Loucy (cell line): ENCODE data around the gene LILRA5.

Experiments used
- H2AFZ ChIP-seq: fragments of 200-600 bp; sonication (generic); 2 replicates; pipeline ENCODE4 v1.6.0; 2016; ENCODE audit warnings: antibody characterized with exemption, mild to moderate bottlenecking, low read length, moderate library complexity
- H3F3A ChIP-seq: fragments of 200-600 bp; 2 replicates; pipeline ENCODE4 v1.6.0; 2016; ENCODE audit warnings: antibody characterized with exemption, low read depth, mild to moderate bottlenecking
- H3K27me3 ChIP-seq: fragments of 200-600 bp; sonication (generic); 2 replicates; pipeline ENCODE4 v1.6.1; 2014; ENCODE audit warnings: low read length, mild to moderate bottlenecking; ENCODE audit not compliant: insufficient read depth, poor library complexity, severe bottlenecking
- H3K36me3 ChIP-seq: fragments of 200-600 bp; sonication (generic); 2 replicates; pipeline ENCODE4 v1.6.1; 2016; ENCODE audit warnings: low read length; ENCODE audit not compliant: insufficient read depth
- H3K4me1 ChIP-seq: fragments of 200-600 bp; sonication (generic); 2 replicates; pipeline ENCODE4 v1.5.1; 2014; ENCODE audit warnings: low read length, mild to moderate bottlenecking; ENCODE audit not compliant: insufficient read depth, poor library complexity, severe bottlenecking
- H3K4me2 ChIP-seq: fragments of 200-600 bp; sonication (generic); 2 replicates; pipeline ENCODE4 v1.6.0; 2014; ENCODE audit warnings: antibody characterized with exemption, low read length, low read depth, mild to moderate bottlenecking; ENCODE audit not compliant: poor library complexity, severe bottlenecking
- H3K4me3 ChIP-seq: fragments of 200-600 bp; sonication (generic); 2 replicates; pipeline ENCODE4 v1.5.1; 2014; ENCODE audit warnings: low read length, mild to moderate bottlenecking, mixed read lengths; ENCODE audit not compliant: poor library complexity, severe bottlenecking
- H3K79me2 ChIP-seq: fragments of 200-600 bp; sonication (generic); 2 replicates; pipeline ENCODE4 v1.6.1; 2014; ENCODE audit warnings: low read length; ENCODE audit not compliant: insufficient read depth
- H3K9ac ChIP-seq: fragments of 200-600 bp; sonication (generic); 2 replicates; pipeline ENCODE4 v1.6.0; 2014; ENCODE audit warnings: mild to moderate bottlenecking, low read depth, low read length, moderate library complexity; ENCODE audit not compliant: poor library complexity, severe bottlenecking
- H3K9me2 ChIP-seq: fragments of 200-600 bp; sonication (generic); replicated peaks from 2 replicates; pipeline ENCODE4 v1.6.1; 2016; ENCODE audit warnings: low read depth, low read length, mixed read lengths
- H3K9me3 ChIP-seq: fragments of 200-600 bp; sonication (generic); 2 replicates; pipeline ENCODE4 v1.6.1; 2014; ENCODE audit warnings: mild to moderate bottlenecking, antibody characterized with exemption, low read length, low read depth; ENCODE audit not compliant: insufficient read depth
- H4K20me1 ChIP-seq: fragments of 200-600 bp; sonication (generic); 2 replicates; pipeline ENCODE4 v1.6.0; 2014; ENCODE audit warnings: antibody characterized with exemption, low read length, mild to moderate bottlenecking; ENCODE audit not compliant: insufficient read depth, poor library complexity, severe bottlenecking
- CTCF ChIP-seq: fragments of 200-600 bp; sonication (generic); conservative IDR thresholded peaks from 2 replicates; pipeline ENCODE4 v1.5.1; 2014; ENCODE audit warnings: mild to moderate bottlenecking, antibody characterized with exemption, low read length
- EZH2phosphoT487 ChIP-seq: fragments of 200-600 bp; IDR thresholded peaks from 2 replicates; pipeline ENCODE4 v1.6.1; 2018; ENCODE audit warnings: antibody characterized with exemption, mild to moderate bottlenecking, moderate library complexity, borderline replicate concordance

The LILRA5 gene

GRCh38 chr19:54333586-54334298 lies 20.8 kb upstream of the LILRA5 start:
- H3K9me3 ChIP-seq, result no peaks in the 10 kb centered on the region
- H3K4me2 ChIP-seq, result no peak overlapping the region
- no peaks in the 10 kb centered on the region for H3F3A ChIP-seq
- no peak overlapping the region; the same call in 1 of the 2 replicates for H2AFZ ChIP-seq
- no peaks in the 10 kb centered on the region for H3K27me3 ChIP-seq
- no peaks in the 10 kb centered on the region for H3K79me2 ChIP-seq
- no peak overlapping the region for H3K9ac ChIP-seq
- H4K20me1 ChIP-seq, result no peaks in the 10 kb centered on the region
- H3K9me2 ChIP-seq, result no peaks in the 10 kb centered on the region
- no peaks in the 10 kb centered on the region for H3K36me3 ChIP-seq
- TF ChIP-seq CTCF, result no peak
- no peak for TF ChIP-seq EZH2phosphoT487
- no peak overlapping the region for H3K4me3 ChIP-seq
- no peaks in the 10 kb centered on the region for H3K4me1 ChIP-seq

DNA sequence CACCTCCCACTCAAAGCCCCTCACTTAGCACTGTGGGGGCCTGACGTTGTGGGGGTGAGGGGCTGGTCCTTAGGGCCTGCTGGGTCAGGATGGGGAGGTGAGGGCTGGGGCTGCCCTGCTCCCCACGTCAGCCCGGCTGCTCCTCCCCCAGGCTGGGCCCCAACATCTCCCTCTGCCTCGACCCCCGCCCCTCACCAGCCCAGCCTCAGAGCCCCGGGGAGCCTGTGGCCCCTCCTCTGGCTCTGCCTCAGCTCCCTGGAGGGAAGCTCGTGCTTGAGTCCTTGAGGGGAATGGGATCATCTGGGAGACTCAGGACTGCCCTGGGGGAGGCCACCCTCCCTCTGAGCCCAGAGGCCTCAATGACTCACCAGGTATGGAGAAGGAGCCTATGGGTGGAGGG lies 19.2 kb upstream of the LILRA5 start:
- H2AFZ ChIP-seq, result no peak overlapping the region
- H3K4me1 ChIP-seq, result peaks cover 1% of the 10 kb centered on the region
- no peak overlapping the region for H3K4me3 ChIP-seq
- no peak for TF ChIP-seq CTCF
- TF ChIP-seq EZH2phosphoT487, result no peak
- H3K27me3 ChIP-seq, result no peaks in the 10 kb centered on the region
- no peaks in the 10 kb centered on the region for H3K9me2 ChIP-seq
- H3F3A ChIP-seq, result no peaks in the 10 kb centered on the region
- H3K9ac ChIP-seq, result no peak overlapping the region
- no peaks in the 10 kb centered on the region for H3K36me3 ChIP-seq
- no peak overlapping the region for H3K4me2 ChIP-seq
- H4K20me1 ChIP-seq, result no peaks in the 10 kb centered on the region
- no peaks in the 10 kb centered on the region for H3K9me3 ChIP-seq
- H3K79me2 ChIP-seq, result no peaks in the 10 kb centered on the region

DNA sequence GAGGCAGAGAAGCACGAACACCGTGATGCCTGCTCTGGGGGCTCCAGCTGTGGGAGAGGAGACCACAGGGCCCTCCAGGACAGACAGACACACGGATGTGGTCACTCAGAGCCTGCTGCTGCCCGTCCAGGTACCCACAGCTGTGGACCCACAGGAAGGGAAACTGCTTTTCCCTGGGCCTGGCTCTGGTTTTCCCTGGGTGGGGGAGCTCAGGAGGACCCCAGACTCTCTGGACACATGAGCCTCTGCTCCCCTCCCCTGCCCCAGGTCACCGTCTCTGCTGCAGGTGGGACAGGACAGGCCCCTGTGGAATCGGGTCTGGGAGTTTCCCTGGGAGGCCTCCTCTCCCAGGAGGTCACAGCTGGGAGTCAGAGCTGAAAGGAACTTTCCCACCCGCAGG lies 18.7 kb upstream of the LILRA5 start:
- Histone ChIP-seq H3K9ac (no peak overlapping the region), H3K9me2 (no peaks in the 10 kb centered on the region), H3F3A (no peaks in the 10 kb centered on the region), H2AFZ (no peak overlapping the region), H4K20me1 (no peaks in the 10 kb centered on the region), H3K4me2 (no peak overlapping the region), H3K4me1 (peaks cover 5% of the 10 kb centered on the region), H3K27me3 (no peaks in the 10 kb centered on the region), H3K79me2 (no peaks in the 10 kb centered on the region), H3K9me3 (no peaks in the 10 kb centered on the region), H3K36me3 (no peaks in the 10 kb centered on the region), H3K4me3 (no peak overlapping the region)
- no peak for TF ChIP-seq CTCF
- TF ChIP-seq EZH2phosphoT487, result no peak
